NCI-H1105 treated with DMSO at 0.1 percent for 48 hours (cell line): ENCODE results near the gene GDI1.
A peak's percentile ranks its signal among the peaks of the same experiment; 100 is the strongest.

Experiments
- DNase-seq: peaks from one replicate; lab custom pipeline; 2025; lab: John Stamatoyannopoulos, UW

The GDI1 gene

DNA sequence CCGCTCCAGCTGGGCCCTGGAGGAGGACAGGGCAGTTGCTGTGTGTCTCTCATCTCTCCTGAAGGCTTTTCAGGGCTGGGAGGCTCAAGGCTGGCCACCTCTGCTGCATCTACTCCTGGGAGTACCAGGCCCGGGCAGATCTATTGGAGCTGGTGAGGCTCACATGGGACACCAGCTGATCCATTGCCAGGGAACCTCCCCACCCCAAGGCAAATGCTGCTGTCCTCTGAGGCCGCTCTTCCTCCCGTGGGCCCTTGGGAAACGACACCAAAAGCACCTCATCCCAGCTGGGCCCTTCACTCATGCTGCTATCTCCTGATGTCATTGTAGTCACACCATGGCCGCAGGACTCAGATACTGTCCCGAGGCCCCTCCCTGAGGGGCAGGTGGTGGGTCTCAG, 45.8 kb downstream of the GDI1 start:
- no peak for DNase-seq

DNA sequence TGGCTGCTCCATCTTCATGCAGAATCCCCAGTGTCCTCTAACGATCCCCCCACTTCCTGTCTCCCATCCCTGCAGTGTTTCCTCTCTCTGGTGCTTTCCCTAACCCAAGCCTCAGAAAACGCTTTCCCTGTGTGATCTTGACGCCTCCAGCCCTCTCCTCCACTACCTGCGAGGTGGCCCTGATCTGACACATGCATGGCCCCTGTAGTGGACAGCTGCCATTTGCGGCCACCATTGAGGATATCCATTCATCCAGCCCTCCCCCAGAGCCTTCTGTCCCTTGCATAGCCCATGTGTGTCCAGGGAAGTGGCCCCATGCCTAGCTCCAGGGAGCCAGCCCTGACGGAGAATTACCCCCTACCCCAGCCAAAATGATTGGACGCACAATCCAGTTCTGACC, 46.4 kb downstream of the GDI1 start:
- DNase-seq: no peak

DNA sequence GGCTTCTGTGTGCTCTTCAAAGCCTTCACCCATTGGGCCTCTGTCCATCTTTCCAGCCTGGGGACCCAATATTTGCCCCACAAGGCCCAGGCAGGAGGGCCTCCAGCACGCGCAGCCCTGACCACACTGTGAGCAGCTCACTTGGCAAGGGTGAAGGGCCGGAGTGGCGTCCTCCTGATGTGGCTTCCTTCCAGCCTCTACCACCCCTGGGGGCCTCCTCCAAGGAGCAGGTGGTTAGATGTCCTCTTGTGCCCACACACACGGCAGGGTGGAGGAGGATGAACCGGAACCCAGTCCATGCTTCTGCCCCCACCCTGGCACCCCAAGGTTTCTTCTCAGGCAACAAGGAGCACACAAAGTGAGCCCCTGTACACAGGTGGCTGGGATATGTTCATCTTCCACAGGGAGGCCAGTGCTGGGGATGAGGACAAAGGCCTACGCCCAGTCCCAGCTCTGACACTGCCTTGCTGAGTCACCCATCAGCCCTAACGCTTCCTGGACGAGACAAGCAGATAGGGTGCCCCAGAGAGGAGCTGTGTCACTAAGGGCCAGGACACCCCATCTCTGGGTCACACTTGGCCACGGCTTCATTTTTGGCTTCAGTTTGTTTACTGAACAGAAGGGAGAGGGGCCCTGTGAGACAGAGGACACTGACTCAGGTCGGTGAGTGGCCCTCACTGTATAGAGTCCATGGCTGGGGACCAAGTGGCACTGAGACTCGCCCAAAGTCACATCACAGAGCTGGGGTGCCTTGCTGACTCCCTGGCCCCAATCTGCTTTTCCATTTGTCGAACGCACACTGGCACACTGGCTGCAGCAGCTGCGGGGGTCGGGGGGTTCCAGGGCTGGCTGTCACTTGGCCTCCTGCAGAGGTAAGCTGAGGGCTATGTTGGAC, 47.5 kb downstream of the GDI1 start:
- DNase-seq: no peak

DNA sequence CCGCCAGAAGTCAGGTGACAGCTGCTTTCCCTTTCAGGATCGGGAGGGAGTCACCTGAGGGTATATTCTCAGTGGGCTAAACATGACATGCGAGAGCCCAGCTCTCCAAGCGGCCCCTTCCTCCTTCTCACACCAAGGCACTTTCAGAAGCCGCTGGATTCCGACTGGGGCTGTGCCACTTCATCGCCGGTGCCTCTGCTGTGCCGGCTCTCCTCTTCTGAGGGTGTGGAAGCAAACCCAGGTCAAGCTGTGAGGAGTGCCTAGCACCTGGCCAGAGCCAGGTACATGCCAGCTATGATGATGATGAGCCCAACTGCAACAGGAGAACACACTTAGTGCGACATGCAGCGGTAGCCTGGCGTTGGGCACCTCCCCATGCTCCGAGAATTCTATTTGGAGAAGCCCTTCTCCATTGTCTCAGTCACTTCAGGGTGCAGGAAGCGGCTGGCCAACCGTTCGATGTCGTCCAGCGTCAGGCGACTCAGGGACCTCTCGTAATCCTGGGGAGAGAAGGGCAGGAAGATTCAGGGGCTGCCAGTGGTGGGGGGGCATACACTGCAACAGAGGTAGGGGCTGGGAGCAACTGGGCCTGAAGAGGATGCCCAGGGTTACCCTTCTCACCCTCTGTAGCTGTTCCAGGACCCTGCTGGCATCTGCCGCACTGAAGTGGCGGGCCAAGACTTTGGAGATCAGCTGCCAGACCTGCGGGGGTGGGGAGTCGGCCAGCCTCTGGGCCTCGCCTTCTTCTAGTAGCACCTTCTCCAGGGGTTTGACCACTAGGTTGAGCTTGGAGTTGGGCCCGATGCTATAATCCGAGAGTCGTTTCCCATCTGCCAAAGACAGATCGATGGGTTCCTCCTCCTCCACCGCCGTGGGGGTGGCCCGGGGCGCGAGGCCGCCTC, 48.4 kb downstream of the GDI1 start:
- DNase-seq: peak; percentile 17

DNA sequence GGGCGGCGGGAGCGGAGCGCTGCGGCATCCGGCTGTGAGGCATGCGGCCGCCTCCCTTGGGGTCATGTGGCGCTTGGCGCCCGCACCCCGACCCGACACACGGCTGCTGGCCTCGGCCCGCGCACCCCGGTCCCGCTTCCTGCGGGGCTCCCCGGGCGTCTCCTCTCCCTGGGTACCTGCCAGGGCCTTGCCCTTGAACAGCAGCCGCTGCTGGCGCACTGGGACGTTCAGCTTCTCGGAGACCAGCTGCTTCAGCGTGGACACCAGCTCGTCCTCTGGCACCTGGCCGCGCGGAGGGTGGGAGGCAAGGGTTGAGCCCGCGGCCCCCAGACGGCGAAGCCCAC, 49.1 kb downstream of the GDI1 start:
- peak; percentile 19 for DNase-seq

DNA sequence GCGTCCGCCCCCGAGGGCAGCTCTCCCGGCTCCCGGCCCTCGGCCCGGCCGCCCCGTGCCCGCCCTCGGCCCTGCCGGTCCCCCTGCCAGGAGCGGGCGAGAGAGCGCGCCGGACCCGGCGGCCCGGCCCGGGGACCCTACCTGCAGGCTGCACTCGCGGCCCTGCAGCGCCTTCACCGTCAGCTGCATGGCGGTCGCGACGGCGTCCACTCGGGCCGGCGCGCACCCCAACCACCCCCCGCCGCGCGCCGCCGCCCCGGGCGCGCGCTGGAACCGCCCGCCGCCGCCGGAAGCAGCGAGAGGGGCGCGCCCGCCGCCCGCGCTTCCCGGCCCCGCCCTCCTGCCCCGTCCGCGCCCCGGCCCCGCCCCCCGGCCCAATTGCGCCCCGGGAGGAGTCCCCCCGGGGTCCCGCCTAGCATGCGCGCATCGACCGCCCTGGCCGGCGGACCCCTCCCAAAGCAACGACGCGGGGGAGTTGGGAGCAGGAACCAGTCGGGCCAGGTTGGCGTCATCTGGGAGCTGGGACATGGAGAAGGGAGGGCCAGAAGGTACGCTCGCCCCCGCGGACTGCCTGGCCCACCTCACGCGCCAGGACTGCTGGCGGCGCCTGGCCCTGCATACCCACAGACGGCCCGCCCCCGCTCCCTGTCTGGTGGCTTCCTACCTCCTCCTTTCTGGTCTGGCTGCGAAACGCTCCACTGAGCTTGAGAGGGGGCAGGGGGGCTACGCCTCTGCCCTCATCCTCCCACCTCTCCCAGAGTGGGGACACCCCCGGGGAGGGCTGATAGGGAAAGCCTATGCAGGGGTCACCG, 49.6 kb downstream of the GDI1 start, which contains the start of gene UBL4A:
UBL4A (minus strand) TSS at position 220 of the 812 bp plus-strand sequence; CDS start at position 189, 31 bp downstream.
- peak; percentile 48 for DNase-seq

GRCh38 chrX:154487518-154488290, 50.8 kb downstream of the GDI1 start:
- DNase-seq: no peak

DNA sequence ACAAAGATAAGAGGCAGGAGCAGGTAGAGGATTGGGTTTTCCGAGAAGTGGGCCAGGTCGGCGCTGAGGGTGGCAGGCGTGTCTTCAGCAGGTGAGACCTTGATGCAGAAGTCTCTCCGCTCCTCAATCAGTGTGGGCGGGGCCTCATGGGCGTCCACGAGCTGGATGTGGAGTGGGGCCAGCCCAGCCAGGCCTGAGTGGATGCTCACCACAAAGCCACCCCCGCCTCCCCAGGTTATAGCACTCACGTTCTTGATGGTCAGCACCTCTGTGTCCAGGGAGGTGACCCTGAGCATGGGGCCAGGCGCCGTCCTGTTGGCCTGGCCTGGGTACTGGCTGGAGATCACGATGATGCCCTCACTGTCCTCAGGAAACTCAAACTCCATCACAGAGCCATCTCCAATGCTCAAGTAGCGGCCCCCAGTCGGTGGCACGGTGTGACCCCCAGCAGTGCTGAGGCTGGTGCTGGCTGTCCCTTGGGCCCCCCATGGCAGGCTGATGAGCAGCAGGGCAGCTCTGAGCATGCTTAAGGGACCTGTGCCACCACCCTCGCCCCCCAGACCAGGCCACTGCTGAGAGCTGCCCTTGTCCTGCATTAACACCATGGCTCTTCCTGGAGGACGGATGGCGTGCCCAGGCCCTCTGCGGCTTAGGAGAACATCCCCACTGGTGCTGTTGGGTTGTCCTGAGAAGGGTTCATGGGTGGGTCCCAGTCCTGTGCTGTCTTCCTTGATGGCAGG, 51.6 kb downstream of the GDI1 start:
- DNase-seq: no peak

GRCh38 chrX:154489182-154489581, 52.2 kb downstream of the GDI1 start:
- DNase-seq: no peak

GRCh38 chrX:154490021-154490413, 53.1 kb downstream of the GDI1 start:
- peak; percentile 26 for DNase-seq

DNA sequence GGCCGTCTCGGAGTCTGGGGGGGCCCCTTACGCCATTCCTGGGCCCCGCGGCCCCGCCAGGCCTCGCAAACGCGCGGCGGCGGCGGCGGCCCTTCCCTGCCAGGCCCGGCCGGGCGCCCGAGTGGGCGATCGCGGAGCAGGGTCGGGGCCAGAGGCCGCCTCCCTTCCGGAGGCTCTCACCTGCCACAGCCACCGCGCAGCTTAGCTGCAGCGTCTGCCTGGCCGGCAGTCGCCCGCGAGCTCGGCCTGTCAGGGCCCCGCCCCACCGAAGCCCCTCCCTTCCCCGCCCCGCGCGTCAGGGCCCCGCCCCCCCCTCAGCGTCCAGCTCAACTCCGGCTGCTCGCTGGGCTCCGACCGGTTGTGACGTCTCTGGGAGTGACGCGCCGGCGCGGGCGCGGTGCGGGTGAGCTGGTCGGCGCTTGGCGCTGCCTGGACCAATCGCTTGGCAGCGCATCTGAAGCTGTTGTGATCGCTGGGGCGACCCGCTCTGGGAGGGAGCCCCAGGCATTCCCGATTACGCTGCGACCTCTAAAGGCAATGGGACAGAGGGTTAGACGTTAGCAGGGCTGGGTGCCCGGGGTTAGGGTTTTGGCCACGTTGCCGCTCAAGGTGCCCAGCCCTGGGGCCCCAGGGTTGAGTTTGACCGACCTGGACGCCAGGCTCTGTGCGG, 53.6 kb downstream of the GDI1 start, which contains the start of gene SLC10A3:
SLC10A3 (minus strand) TSS at position 216 of the 670 bp plus-strand sequence. CDS start 1,689 bp downstream, outside the sequence.
- DNase-seq: peak; percentile 94
